NT2/D1 (cell line): Measurements from ENCODE around the gene MAD1L1.

ENCODE experiments used
- SUZ12 ChIP-seq: IDR thresholded peaks from 2 replicates; pipeline ENCODE4 v1.6.1; 2011; ENCODE audit not compliant: insufficient read length, insufficient read depth; ENCODE audit errors: extremely low read depth
- YY1 ChIP-seq: IDR thresholded peaks from 2 replicates; pipeline ENCODE4 v1.6.1; 2011; ENCODE audit not compliant: insufficient read length, insufficient read depth

- TF ChIP-seq SUZ12, result no peak
- no peak for TF ChIP-seq YY1
These were observed 309.1 kb downstream of the MAD1L1 start for GRCh38 chr7:1923409-1924257.
